Measurements from ENCODE around the gene RBMS3.
"Not testable (repeated sequence)": the region's sequence is repeated elsewhere in the genome, so short reads cannot be mapped to it uniquely, and the experiment has no call there.

Gene RBMS3

DNA sequence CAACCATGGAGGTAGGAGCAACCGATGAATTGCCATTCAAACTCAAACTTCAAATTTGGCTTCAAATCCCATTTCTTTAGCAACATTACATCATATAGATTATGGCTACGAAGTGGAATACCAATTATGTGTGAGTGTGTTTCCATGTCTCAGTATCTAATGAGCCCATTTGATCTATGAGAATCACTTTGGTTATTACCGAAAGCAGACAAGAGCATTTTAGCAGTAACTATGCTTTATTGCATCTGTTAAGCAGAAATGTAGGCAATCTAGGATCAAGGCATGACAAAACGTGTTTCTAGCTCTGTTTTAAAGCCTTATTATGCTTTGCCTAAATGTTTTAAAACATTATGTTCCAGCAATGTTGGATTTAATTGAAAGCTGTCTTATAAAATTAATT, 743.6 kb downstream of the RBMS3 start:
- no peak for DNase-seq (ENCODE audit: low spot score)

GRCh38 chr3:30026851-30027250, 746.0 kb downstream of the RBMS3 start:
- DNase-seq (ENCODE audit: low spot score) = no peak

DNA sequence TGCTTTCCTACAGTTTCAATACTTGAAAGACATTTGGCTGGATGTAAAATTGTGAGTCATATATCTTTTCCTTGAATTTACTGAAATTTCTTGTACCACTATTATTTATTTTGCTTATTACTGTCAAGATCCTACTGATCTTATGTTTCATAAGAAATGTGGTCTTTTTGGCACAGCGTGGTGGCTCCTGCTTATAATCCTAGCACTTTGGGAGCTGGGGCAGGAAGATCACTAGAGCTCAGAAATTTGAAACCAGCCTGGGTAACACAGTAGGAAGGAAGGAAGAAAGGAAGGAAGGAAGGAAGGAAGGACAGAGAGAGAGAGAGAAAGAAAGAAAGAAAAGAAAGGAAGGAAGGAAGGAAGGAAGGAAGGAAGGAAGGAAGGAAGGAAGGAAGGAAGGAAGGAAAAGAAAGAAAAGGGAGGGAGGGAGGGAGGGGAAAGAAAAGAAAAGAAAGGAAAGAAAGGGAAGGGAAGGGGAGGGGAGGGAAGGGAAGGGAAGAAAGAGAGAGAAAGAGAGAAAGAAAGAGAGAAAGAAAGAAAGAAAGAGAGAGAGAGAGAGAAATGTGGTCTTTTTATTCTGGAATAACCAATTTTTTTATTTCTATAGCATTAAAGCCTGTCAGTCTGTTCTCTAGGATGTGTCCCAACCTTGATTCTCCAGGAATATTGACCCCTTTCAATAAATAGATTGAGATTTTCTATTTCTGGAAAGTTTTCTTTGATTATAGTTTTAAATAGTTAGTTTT, 753.5 kb downstream of the RBMS3 start:
- DNase-seq (ENCODE audit: low spot score) = no peak

- DNase-seq (ENCODE audit: low spot score) = no peak
These were observed 755.2 kb downstream of the RBMS3 start for GRCh38 chr3:30035935-30036567.

- no peak for DNase-seq (ENCODE audit: low spot score)
These were observed 759.3 kb downstream of the RBMS3 start for GRCh38 chr3:30040126-30040525.

DNA sequence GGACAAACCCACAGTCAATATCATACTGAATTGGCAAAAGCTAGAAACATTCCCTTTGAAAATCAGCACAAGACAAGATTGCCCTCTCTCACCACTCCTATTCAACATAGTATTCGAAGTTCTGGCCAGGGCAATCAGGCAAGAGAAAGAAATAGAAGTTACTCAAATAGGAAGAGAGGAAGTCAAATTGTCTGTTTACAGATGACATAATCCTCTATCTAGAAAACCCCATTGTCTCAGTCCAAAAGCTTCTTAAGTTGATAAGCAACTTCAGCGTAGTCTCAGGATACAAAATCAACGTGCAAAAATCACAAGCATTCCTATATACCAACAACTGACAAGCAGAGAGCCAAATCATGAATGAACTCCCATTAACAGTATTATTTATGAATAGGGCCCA, 760.6 kb downstream of the RBMS3 start:
- not testable (repeated sequence) for DNase-seq (ENCODE audit: low spot score)

- peak; percentile 36 for DNase-seq (ENCODE audit: low spot score)
These were observed 761.5 kb downstream of the RBMS3 start for GRCh38 chr3:30042274-30042859.

DNA sequence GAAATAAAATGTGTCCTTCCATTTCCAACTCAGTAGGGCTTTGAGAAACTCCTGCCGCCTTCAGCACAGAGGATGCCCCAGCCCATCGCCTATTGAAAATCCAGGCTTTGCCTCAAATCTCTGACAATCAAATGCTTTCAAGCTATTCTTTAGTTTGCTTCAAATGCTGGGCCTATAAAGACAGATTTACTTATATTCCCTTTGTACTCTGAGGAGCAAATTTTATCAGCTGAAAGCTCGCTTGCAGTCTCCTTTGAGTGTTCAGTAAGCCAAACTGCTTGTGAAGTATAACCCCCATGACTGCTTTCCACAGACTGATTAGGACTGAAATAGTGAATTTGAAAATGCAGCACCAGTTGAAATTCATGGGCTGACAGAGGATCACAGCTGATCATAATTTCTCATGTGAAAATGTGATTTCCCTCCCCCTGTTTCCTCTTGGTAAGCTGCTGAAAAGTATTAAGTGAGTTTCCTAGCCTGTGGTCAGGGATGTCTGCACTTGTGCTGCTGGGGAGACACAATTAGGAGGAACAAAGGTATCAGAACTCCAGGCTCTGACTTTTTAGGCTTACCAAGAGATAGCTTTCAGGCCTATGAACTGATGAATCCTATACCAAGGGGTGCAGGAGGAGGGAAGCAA, 762.2 kb downstream of the RBMS3 start:
- DNase-seq (ENCODE audit: low spot score) = no peak

DNA sequence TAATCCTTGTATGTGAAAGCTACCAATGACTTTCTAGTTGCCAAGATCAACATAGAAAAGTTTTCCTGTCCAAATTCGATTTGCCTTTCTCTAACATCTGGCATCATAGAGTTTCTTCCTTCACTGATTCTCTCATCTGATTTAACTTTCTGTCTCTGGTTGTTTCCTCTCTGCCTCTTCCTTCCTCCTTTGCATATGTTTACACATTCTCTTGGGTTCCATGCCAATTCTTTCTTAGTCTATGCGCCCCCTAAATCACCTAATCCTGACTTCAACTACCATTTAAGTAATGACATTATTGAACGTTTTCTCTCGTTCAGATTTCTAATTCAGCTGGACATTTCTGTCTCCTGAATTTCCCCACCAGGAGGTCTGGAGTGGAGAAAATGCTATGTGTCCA, 763.6 kb downstream of the RBMS3 start:
- DNase-seq (ENCODE audit: low spot score) = no peak

- DNase-seq (ENCODE audit: low spot score) = no peak
These were observed 767.6 kb downstream of the RBMS3 start for GRCh38 chr3:30048431-30048830.

- DNase-seq (ENCODE audit: low spot score) = not testable (repeated sequence)
These were observed 769.2 kb downstream of the RBMS3 start for GRCh38 chr3:30050116-30050515.

GRCh38 chr3:30059240-30059639, 778.4 kb downstream of the RBMS3 start:
- DNase-seq (ENCODE audit: low spot score) = no peak
